GM12878 (cell line): Measurements from ENCODE around the gene PADI2. TPM values are rescaled to one million over a fixed set of nuclear protein-coding genes. Genes with fewer than 3 reads are reported as not detected.
A peak's percentile ranks its signal among the peaks of the same experiment; 100 is the strongest.

ENCODE experiments used
- BMI1 ChIP-seq: fragments of 450-650 bp; IDR thresholded peaks from 2 replicates; pipeline ENCODE4 v1.6.1; 2016; ENCODE audit warnings: mild to moderate bottlenecking, moderate library complexity, borderline replicate concordance
- CUX1 ChIP-seq: IDR thresholded peaks from 2 replicates; pipeline ENCODE4 v1.6.1; 2012; ENCODE audit warnings: improper control_type of control experiment, low read depth, low read length; ENCODE audit not compliant: insufficient replicate concordance
- DPF2 ChIP-seq: fragments of 450-650 bp; IDR thresholded peaks from 2 replicates; pipeline ENCODE4 v1.6.1; 2017; ENCODE audit warnings: mild to moderate bottlenecking
- GABPA ChIP-seq: IDR thresholded peaks from 2 replicates; pipeline ENCODE4 v1.6.1; 2014; ENCODE audit warnings: antibody characterized with exemption, low read depth, mild to moderate bottlenecking, inconsistent platforms
- GATAD2B ChIP-seq: fragments of 450-650 bp; conservative IDR thresholded peaks from 2 replicates; pipeline ENCODE4 v1.6.1; 2017; ENCODE audit warnings: low read depth, mild to moderate bottlenecking, moderate library complexity
- NR2C1 ChIP-seq: fragments of 450-650 bp; IDR thresholded peaks from 2 replicates; pipeline ENCODE4 v1.6.1; 2017; ENCODE audit warnings: antibody characterized with exemption, mild to moderate bottlenecking, moderate library complexity
- NR2C2 ChIP-seq: IDR thresholded peaks from 2 replicates; pipeline ENCODE4 v1.6.1; 2011; ENCODE audit warnings: borderline replicate concordance, low read depth; ENCODE audit not compliant: control insufficient read depth, insufficient read length
- POU2F2 ChIP-seq: IDR thresholded peaks from 3 replicates; pipeline ENCODE4 v1.6.1; 2011; ENCODE audit warnings: low read depth, mild to moderate bottlenecking, low read length, borderline replicate concordance
- SMARCA5 ChIP-seq: fragments of 450-650 bp; IDR thresholded peaks from 2 replicates; pipeline ENCODE4 v1.6.1; 2017; ENCODE audit warnings: mild to moderate bottlenecking
- STAT3 ChIP-seq: IDR thresholded peaks from 2 replicates; pipeline ENCODE4 v1.6.1; 2011; ENCODE audit warnings: low read depth, low read length, improper control_type of control experiment
- SUZ12 ChIP-seq: fragments of 200-600 bp; sonication (generic); IDR thresholded peaks from one replicate; pipeline ENCODE4 v1.6.1; 2018; ENCODE audit warnings: antibody characterized with exemption, mild to moderate bottlenecking; ENCODE audit not compliant: unreplicated experiment
- YY1 ChIP-seq: IDR thresholded peaks from 2 replicates; pipeline ENCODE4 v1.6.1; 2011; ENCODE audit warnings: low read depth, mild to moderate bottlenecking, low read length
- ZBTB40 ChIP-seq: fragments of 450-650 bp; IDR thresholded peaks from 2 replicates; pipeline ENCODE4 v1.6.1; 2016; ENCODE audit warnings: mild to moderate bottlenecking, moderate library complexity, borderline replicate concordance
- polyA plus RNA-seq, 11 experiments: library from polyadenylated mRNA; depleted of rRNA in 4 of 11; unstranded in 6 of 11; stranded (reverse) in 5 of 11; fragments of >200 nt; fragmentation: Nextera tagmentation in 4 of 11; fragmentation: Illumina TruSeq in 1 of 11; extraction: Ambion mirVana in 4 of 11; extraction: Trizol in 1 of 11; gene quantifications; 1 replicate in 1 of 11; 2 replicates in 10 of 11; pipeline versions ENCODE4 v1.2.1 to v1.2.3, GENCODE V29; 2011 to 2016; ENCODE audit warnings: inconsistent platforms in 2 of 11, missing spikeins in 2 of 11, low read depth in 1 of 11
- total RNA-seq, 4 experiments: library from RNA; depleted of rRNA in 3 of 4; stranded (reverse); fragments of >200 nt in 3 of 4; fragmentation: Illumina TruSeq in 1 of 4; extraction: Trizol in 1 of 4; gene quantifications; 2 replicates each; pipeline versions ENCODE4 v1.2.1 to v1.2.3, GENCODE V29; 2013 to 2021
- TF ChIP-seq, protein P1 (sequence below): fragments of 450-650 bp; formaldehyde crosslinking; IDR thresholded peaks from 2 replicates; pipeline ENCODE4 v1.4.0; 2022; ENCODE audit warnings: mild to moderate bottlenecking, moderate library complexity

PADI2 gene
- total and polyA plus RNA-seq, 10 of the 15 experiments (the other 5 are each of a cell fraction or from before 2014, with no cell fraction given), result 0.05 to 3.0 (median 0.10) TPM; not detected in 1

DNA sequence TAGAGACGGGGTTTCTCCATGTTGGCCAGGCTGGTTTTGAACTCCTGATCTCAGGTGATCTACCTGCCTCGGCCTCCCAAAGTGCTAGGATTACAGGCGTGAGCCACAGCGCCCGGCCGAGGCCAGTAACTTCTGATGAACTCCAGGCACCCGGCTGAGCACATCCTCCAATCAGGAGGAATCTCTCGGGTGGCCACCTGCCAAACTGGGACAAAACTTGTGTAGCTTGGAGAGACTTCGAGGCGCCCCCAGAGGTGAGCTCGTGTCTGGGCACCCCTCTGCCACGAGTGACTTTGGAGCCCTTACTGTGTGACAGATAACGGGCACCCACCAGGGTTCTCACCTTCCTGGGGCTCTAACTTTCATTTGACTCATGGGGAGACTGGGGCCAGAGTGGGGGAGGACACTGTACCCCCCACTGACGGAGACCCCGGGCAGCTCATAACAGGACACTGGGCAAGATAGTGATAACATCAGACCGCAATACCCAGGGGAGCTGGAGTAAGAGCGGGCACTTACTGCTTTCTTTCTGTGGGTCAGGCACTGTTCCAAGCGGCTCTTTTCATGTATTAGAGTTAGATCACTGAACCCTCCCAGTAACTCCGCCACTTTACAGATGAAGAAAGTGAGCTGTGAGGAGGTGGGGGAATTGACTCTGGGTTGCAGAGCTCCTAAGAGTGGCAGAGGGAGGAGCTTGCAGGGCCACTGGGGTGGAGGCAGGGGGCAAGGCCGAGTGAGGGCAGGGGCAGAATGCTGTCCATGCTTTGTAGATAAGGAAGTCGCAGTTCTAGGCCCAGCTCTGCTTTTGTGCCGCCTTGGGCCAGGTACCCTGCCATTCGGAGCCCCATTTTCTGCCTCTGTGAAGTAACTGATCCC is 1.9 kb upstream of the PADI2 start (continued):
- TF ChIP-seq CUX1 (no peak), YY1 (no peak), NR2C2 (no peak), GATAD2B (0 out of 2 replicates have a peak, but pooled peaks have one; percentile 46), SUZ12 (no peak), GABPA (no peak), POU2F2 (no peak), SMARCA5 (no peak), STAT3 (no peak), BMI1 (no peak), DPF2 (0 out of 2 replicates have a peak, but pooled peaks have one; percentile 50), ZBTB40 (no peak), NR2C1 (no peak)
- TF ChIP-seq, protein P1, sequence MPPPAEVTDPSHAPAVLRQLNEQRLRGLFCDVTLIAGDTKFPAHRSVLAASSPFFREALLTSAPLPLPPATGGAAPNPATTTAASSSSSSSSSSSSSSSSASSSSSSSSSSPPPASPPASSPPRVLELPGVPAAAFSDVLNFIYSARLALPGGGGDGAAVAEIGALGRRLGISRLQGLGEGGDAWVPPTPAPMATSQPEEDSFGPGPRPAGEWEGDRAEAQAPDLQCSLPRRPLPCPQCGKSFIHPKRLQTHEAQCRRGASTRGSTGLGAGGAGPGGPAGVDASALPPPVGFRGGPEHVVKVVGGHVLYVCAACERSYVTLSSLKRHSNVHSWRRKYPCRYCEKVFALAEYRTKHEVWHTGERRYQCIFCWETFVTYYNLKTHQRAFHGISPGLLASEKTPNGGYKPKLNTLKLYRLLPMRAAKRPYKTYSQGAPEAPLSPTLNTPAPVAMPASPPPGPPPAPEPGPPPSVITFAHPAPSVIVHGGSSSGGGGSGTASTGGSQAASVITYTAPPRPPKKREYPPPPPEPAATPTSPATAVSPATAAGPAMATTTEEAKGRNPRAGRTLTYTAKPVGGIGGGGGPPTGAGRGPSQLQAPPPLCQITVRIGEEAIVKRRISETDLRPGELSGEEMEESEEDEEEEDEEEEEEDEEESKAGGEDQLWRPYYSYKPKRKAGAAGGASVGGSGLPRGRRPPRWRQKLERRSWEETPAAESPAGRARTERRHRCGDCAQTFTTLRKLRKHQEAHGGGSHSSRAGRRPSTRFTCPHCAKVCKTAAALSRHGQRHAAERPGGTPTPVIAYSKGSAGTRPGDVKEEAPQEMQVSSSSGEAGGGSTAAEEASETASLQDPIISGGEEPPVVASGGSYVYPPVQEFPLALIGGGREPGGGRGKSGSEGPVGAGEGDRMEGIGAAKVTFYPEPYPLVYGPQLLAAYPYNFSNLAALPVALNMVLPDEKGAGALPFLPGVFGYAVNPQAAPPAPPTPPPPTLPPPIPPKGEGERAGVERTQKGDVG (CRISPR knock-in tag), result no peak
